DMS153 treated with DMSO at 0.1 percent for 48 hours (cell line): ENCODE measurements around the gene POTEI.
"Not testable (repeated sequence)": the region's sequence is repeated elsewhere in the genome, so short reads cannot be mapped to it uniquely, and the experiment has no call there.

Experiments
- DNase-seq: peaks from one replicate; lab custom pipeline; 2025; ENCODE audit not compliant: unreplicated experiment; lab: John Stamatoyannopoulos, UW

The POTEI gene

GRCh38 chr2:130509228-130509627, at the start of gene POTEI:
POTEI (minus strand) TSS chr2:130509328; CDS start chr2:130509235, 93 bp downstream.
- DNase-seq, result not testable (repeated sequence)

DNA sequence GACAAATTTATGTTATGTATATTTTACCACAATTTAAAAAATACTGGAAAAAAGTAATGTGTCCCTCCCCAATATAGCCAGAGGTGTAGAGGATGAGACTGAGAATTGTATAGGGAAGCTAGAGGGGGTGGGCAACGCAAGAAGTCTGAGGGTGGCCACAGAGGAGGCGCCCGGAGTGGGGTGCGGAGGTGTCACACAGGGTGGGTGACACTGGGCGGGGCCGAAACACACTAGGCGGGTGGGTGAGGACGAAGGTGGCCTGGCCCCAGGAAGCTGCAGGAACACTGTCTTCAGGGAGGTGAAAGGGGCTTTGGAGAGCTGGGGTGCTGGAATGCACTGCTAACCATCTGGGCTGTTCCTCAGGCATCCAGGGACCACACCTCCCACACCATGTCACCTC, 47.3 kb upstream of the POTEI start:
- not testable (repeated sequence) for DNase-seq

DNA sequence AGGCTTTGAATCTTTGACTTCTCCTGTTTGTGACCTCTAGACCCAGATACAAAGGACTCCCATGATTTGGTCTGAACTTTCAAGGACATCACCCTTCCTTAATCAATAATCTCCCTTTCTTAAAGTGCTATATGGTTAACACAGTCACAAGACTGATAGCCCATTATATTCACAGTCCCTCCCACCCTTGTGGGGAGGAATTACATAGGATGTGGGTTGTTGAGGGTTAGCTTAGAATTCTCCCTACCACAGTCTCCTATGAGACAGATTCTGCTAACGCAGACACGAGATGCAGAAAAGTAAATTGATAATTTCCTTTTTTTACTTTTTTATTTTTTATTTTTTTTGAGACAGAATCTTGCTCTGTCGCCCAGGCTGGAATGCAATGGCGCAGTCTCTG, 45.0 kb upstream of the POTEI start:
- DNase-seq, result not testable (repeated sequence)

DNA sequence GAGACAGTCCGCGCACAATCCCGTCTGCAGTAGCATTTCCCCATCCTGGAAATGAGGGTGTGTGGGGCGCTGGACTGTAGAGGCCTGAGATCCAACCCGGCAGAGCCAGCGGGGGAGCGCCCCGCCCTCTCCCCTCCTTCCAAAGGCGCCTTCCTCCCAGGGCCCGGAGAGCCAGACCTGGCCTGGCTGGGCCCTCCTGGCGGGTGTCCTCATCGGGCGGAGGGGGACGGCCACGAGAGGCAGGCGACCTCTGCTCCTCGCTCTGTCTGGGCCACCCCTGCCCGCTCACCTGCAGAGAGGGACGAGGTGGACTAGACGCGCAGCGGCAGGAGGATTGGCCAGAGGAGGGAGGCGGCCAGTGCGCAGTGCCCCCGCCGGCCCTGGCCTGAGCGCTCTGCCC, 40.3 kb upstream of the POTEI start:
- not testable (repeated sequence) for DNase-seq

DNA sequence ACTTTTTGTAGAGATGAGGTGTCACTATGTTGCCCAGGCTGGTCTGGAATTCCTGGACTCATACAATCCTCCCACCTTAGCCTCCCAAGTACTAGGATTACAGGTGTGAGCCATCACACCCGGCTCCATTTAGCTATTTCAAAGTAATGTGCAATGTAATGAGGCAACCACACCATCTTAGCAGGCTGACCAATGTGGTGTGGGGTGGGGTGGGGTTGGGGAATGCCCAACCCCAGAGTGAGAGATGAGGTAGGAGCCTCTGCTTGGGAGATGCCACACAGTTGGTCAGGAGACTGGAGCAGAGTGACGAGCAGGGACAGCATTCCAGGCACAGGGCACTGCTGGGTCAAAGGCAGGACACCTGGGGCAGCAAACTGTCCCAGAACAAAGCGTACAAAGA, 39.3 kb upstream of the POTEI start:
- DNase-seq, result not testable (repeated sequence)

DNA sequence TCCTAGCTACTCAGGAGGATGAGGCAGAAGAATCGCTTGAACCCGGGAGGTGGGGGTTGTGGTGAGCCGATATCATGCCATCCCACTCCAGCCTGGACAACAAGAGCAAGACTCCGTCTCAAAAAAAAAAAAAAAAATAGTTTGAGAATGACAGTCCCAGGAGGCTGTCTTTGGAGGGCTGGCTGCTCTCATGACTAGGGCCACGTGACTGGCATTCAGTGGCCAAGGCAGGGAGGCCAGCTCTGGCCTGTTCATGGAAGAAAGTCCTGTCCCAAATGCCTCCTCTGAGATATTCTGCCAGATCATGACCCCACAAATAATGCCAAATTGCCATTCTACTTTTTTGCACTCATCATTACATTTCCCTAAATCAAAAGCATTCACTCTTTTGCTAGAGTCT, 35.9 kb upstream of the POTEI start:
- DNase-seq, result not testable (repeated sequence)

DNA sequence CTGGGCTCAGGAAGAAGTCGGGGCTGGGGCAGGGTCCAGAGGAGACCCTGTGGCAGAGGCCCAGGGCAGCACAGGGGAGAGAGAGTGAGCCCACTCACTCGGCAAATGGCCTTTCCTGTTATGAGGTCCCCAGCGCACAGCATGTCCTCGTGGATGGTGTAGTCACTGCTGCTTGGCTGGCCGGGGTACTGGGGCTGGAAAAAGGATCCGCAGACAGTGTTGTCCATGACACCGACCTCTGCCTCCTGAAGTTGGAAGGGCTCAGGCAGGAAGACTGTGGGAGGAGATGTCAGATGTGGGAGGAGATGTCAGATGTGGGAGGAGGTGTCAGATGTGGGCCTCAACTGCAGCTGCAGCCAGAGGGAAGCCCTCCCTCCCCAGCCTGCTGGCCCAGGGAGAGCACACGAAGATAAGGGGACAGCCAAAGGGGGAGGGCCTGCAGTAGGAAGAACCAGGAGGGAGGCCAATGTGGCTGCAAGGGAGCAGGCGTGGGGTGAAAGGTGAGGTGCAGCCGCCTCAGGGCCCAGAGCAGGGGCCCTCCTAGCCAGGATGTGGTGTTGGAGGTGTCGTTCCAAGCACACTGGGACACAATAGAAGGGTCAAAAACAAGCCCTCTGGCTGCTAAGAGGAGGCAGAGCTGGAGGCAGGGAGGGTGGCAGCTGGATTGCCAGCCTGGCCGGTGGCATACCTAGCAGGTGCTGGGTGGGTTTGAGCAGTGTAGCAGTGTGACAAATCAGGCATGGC, 34.8 kb upstream of the POTEI start:
- not testable (repeated sequence) for DNase-seq

DNA sequence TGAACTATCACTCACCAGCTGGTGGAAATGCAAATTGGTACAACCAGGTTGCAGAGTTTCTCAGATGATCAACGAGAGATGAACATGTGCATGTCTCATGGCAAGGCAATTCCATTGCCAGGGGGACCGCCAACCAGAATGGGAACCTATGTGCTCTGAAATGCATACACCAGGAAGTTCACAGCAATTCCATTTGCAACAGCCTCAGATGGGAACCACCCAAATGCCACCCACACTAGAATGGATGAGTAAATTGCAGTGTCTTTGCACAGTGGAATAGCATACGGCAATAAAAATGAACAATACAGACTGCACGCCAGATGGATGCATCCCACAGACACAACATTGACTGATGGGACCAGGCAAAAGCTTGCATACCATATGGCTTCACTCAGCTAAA, 33.7 kb upstream of the POTEI start:
- not testable (repeated sequence) for DNase-seq

GRCh38 chr2:130538271-130538670, 29.1 kb upstream of the POTEI start:
- not testable (repeated sequence) for DNase-seq

DNA sequence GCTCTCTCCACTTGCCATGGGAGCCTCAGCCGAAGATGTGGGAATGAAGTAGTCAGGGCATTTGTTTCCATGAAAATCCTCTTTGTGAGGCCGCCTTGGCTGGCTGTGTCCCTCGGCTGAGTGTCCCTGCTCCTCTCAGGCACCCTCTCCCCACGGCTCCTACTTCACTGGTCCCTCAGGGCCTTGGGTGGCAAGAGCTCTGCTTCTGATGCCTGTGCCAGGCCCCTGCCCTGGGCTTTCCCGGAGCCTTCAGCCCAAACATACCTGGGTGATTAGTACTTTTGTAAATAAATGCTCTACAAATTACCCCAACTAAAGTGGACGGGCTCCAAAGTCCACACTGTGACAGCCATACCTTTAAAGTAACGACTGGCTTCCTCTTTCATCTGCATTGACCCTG, 27.5 kb upstream of the POTEI start:
- DNase-seq, result not testable (repeated sequence)

- DNase-seq, result not testable (repeated sequence)
Measured at GRCh38 chr2:130531672-130532071, 22.5 kb upstream of the POTEI start.

DNA sequence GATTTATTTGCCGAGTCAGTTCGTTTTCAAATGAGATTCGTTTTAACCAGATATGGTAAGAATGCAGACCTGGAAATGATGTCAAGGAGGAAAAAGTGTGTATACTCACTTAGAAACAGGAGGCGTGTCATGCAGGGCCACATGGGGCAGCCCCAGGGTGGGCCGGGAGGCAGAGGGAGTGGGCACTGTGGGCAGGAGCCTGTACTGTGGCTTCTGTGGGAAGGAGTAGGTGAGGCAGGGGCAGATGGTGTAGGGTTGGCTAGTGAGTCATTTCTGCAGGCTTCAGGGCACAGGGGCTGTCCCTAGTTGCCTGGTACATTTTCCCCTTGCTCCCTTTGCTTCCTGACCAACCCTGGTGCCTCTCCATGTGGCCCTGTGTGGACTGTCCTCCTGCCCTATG, 22.1 kb upstream of the POTEI start:
- DNase-seq, result not testable (repeated sequence)

GRCh38 chr2:130530212-130530611, 21.1 kb upstream of the POTEI start:
- DNase-seq, result not testable (repeated sequence)

- not testable (repeated sequence) for DNase-seq
Measured at GRCh38 chr2:130529545-130529944, 20.4 kb upstream of the POTEI start.

GRCh38 chr2:130527365-130527967, 18.3 kb upstream of the POTEI start:
- DNase-seq, result not testable (repeated sequence)

DNA sequence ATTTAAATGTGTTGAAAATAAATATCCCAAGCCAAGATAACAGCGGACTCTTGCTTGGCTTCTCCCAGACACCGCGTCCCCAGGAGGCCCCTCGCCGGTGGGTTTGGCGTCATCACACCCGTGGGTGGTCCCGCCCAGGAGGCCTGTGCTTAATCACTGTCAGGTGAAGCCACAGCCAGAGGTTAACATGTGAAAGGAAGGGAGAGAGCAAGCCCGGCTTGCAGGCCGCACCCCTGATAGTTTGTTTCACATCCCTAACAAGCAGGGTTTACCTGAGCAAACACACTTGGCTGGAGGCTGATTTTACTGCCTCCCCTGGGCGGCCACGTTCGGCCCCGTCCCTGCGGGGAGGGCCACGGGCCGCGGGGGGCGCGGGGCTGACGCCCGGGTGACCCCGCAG, 13.3 kb upstream of the POTEI start:
- not testable (repeated sequence) for DNase-seq

GRCh38 chr2:130520992-130521391, 11.9 kb upstream of the POTEI start, which contains the start of gene CFC1B:
CFC1B (plus strand) TSS chr2:130521222; CDS start chr2:130521485, 263 bp downstream.
- DNase-seq, result not testable (repeated sequence)

GRCh38 chr2:130518516-130519106, 9.5 kb upstream of the POTEI start:
- DNase-seq, result not testable (repeated sequence)

DNA sequence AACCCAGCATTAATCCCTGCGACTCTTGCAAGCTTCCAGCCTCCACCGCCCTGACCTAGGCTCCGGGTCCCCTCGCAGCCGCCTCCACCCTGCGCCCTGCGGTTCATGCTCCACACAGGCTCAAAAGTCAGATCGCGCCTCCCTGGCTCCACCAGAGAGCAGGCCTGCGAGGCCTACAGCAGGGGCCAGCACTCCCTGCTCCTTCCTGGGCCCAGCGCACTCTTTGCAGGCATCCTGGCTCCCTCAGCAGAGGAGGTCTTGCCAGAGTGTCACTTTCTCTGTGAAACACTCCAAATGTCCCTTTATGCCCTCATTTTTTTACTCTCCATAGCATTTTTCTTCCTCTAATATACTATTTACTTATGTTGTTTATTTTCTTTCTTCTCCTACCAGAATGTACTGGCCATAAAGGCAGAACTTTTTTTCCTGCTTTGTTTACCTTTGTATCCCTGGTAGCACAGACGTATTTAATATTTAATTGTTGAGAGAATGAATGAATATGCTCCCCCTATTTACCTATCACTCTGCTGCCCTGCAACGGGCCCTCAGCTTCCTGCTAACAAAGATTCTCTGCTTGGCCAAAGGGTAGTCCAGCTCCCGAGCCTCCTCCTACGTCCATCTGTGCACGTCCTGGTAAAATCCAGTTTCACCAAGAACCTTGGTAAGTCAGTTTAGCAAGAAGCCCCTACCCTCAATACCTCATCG, 2.8 kb upstream of the POTEI start:
- DNase-seq, result not testable (repeated sequence)

- DNase-seq, result not testable (repeated sequence)
Measured at GRCh38 chr2:130510807-130511746, 1.9 kb upstream of the POTEI start.
